GM18507 (cell line): ENCODE measurements around the gene DENND2C.

Source experiments
- DNase-seq: peaks from one replicate; pipeline ENCODE4 v3.0.0; 2011; ENCODE audit warnings: low read depth; ENCODE audit not compliant: insufficient read length; ENCODE audit errors: extremely low spot score
- FAIRE-seq: peaks from 2 replicates; lab custom pipeline; 2011; peaks lifted over from hg19 to GRCh38; lab: Jason Lieb, UNC

Gene DENND2C, protein sequence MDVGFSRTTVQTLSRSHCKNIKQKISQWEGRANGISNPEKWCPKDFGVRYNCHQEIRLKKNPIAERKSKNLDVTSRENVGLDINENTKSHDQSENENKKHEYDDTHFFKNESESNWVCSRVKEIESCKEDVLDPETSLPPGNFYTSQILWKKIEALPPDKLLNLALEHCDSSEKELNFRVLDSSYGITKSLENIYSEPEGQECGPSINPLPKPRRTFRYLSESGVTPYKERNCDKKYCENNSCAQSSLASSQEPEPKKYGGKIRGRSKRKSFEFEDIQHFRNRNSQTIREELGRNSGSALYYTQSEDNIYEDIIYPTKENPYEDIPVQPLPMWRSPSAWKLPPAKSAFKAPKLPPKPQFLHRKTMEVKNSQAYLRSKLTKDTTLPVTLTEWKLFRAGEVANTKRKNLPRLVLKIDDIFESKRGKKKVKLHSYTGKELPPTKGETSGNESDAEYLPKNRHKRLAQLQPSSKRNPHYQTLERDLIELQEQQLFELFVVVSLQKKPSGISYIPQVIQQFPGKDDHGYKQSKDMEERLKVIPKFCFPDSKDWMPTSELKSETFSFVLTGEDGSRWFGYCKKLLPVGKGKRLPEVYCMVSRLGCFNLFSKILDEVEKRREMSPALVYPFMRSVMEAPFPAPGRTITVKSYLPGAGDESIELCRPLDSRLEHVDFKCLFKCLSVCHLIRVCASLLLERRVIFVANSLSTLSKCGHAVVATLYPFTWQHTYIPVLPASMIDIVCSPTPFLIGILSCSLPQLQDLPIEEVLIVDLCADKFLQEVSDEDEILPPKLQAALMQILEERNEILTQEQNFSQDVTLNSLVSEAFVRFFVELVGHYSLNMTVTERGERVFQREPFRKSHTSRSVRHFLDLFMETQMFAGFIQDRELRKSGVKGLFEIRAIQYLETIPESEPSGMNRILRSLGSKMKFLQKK

DNA sequence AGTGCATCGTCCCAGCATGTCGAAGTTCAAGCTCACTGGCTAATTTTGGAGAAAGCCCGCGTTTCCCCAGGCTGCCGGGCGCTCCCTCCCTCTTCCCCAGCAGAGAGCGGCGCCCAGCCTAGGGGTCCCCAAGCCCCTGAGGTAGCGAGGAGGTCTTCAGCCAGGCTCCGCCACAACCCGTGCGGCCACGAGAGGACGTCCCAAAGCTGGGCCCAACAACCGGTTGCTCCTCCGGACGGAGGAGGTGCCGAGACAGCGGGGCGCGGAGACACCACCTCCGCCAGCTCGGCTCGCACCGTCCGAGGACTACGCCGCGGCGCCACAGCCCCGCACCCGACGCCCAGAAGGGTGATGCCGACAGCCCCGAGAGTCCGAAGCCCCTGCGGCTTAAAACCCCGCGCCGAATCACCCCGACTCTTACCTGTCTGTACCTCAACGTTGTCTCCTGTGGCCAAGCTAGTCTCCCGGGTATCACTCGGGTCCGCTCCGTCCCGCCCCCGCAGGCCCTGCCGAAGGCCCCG lies at the start of gene DENND2C:
Gene DENND2C, minus strand, starts transcription at position 488 of the 521 bp plus-strand sequence. CDS start 44,065 bp downstream, outside the sequence.
- DNase-seq (no peak), FAIRE-seq (no peak)

GRCh38 chr1:114719424-114719787 lies 49.6 kb upstream of the DENND2C start:
- FAIRE-seq (no peak), DNase-seq (no peak)

DNA sequence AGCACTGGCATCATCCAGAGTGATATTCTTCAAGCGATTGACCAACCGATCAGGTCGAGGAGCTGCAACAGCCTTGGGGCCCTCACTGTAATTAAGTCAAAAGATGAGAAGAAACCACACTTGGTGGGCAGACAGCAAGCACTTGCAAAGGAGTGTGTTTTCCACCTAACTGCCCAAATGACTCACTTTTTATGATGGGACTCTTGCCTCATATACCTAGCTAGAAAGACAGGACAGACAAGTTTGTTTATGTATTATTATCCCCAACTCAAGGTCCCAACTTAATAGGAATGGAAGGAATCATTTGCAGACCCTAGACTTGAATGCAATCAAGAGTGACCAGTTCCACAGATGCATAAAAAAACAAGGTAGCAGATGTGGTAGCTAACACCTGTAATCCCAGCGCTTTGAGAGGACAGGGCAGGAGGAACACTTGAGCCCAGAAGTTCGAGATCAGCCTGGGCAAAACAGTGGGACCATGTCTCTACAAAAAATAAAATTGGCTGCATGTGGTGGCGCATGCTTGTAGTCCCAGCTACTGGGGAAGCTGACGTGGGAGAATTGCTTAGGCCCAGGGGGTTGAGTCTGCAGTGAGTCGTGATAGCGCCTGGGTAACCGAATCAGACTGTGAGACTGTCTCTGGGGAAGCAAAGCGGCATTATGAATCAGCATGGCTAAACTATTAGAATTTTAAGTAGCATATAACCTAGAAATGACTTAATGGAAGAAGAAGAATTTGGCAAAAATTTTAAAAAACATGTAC lies 49.0 kb upstream of the DENND2C start:
- FAIRE-seq (no peak), DNase-seq (no peak)

- DNase-seq (peak; percentile 84), FAIRE-seq (peak; percentile 80)
Measured at GRCh38 chr1:114716304-114717170, 46.7 kb upstream of the DENND2C start, which contains the start of gene NRAS. NRAS (minus strand) TSS chr1:114716771; CDS start chr1:114716160, 611 bp downstream.

GRCh38 chr1:114715952-114716303 lies 46.1 kb upstream of the DENND2C start:
- no peak for FAIRE-seq
- no peak for DNase-seq

DNA sequence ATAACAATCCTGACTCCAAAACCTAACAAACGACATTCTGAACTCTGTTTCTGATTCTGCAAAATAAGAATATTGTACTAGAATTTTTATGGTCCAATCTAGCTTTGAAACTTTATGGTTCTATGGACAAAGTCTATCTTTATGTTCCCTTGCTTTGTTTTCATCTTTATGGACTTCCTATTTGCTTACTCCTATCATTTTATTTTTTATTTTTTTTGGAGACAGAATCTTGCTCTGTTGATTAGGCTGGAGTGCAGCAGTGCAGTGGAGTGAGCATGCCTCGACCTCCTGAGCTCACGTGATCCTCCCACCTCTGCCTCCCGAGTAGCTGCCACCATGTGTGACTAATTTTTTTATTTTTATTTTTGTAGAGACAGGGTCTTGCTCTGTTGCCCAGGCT lies 43.1 kb upstream of the DENND2C start:
- DNase-seq, result no peak
- FAIRE-seq, result no peak

DNA sequence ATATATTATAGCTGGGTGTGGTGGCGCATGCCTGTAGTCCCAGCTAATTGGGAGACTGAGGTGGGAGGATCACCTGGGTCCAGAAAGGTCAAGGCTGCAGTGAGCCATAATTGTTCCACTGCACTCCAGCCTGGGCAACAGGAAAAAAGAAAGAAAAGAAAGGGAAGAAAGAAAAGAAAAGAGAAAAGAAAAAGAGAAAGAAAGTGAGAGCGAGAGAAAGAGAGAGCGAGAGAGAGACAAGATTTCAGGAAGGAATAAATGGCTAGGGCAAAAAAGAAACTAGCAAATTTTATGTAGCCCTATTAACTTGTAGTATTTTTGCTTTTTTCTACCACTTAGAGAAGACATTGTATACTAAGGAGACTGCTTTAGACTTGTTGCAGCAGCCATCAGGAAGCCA lies 40.5 kb upstream of the DENND2C start:
- FAIRE-seq, result no peak
- DNase-seq, result no peak

- DNase-seq (no peak), FAIRE-seq (no peak)
Measured at GRCh38 chr1:114707604-114708003, 37.8 kb upstream of the DENND2C start.

GRCh38 chr1:114703242-114703641 lies 33.4 kb upstream of the DENND2C start:
- DNase-seq, result no peak
- no peak for FAIRE-seq

DNA sequence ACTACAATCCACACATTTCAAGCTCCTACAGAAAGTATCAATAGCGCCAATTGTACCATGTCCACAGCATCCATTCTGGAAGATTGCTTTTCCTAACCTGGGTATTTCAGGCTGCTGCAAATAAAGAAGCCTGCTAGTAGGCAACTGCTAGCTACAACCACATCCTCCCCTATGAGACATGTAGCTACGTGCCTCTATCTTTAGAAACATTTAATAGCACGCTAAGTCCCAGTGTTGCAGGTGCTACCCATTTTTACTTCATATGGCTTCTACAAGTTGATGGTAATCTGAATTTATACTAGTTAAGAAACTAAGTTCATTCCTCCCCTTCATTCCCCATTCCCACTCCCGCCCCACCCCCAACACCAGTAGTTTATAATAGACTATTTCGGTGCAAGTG lies 32.9 kb upstream of the DENND2C start:
- no peak for DNase-seq
- FAIRE-seq, result no peak

DNA sequence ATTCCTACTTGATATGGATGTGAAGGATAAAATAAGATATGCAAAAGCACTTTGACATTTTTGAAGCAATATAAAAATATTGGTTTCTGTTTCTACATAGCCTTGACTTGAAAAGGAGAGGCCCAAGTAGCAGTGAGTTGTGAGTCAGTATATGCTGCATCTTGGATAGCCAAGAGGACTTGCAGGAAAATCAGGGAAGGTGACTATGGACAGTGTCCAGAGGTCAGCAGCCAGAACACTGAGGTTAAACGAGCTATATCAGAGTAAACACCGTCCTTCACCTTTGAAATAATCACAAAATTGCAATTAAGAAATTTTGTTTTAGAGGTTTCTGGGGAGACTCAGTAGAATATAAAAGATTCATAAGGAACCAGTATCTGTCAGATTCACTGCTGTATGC lies 32.1 kb upstream of the DENND2C start:
- DNase-seq, result no peak
- FAIRE-seq, result no peak

DNA sequence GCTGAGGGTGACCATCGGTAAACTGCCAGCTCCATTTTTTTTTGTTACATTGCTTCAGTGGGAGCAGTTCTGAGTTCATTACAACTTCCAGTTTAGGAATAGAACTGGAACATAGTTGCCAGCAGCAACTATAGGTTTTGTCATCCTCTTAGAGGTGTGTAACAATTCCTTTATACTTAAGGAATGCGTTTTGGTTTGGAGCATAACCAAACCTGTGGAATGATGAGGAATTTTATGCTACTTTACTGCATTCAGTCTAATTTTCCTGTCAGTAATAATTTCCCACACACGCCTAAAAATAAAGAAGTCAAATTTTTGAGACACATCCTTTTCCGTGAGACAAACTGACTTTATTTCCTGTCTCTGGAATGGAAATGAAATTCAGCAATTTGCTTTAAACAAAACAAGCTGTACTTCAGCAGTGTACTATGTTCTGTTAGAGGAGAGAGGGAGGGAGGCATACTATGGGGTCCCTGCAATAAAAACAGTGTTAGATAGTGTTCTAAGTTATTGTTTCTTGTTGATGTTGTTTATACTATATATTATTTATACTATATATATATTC lies 30.3 kb upstream of the DENND2C start:
- FAIRE-seq (no peak), DNase-seq (no peak)

DNA sequence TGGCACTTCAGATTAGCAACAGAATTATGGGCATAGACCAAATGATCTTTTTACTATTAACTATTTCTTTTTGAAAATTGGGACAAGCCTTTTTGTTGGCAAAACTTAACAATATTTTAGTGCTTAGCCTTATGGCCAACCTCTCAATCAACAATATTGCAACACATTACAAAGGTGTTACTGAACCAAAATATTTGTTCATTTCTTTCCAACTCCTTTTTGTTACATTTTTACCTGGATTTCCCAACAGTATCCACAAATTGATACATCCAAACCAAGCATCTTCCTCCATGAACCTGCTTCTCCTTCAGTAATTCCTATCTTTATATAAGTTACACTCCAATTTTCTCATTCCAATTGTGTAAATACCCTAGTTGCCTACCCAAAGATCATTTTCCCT lies 27.0 kb upstream of the DENND2C start:
- FAIRE-seq (no peak), DNase-seq (no peak)

DNA sequence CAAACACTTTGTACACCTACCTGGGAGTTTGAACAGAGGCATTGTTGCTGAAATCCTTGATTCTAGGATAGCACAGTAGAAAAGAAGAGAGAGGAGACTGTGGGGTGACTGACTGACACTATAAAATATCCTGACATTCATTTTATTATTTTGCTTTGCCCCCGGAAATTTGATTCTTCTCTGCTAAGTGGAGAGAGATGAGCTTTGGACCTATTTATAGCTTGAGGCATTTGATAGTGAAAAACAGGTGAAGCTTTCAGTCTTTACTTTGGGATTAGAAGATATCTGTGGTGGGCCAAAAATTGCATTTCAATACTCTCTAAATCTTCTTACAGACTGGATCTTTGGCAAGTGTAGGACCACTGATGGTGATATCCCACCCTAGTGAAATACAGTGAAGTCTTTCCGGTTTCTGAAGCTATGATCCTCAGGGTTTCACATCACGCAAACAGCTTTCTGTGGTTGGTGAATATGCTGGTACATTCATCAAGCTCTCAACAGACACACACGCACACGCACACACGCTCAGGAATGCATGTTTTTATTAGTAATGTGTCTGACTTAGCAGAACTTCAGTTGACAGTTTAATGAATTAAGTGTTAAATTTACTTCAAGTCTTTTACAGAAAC lies 25.7 kb upstream of the DENND2C start, which contains the start of gene AMPD1:
Gene AMPD1, minus strand, starts transcription at position 117 of the 629 bp plus-strand sequence. Its CDS starts 75 bp downstream, at position 42.
- DNase-seq, result no peak
- FAIRE-seq, result no peak

- no peak for FAIRE-seq
- DNase-seq, result no peak
Measured at GRCh38 chr1:114694540-114695310, 24.9 kb upstream of the DENND2C start.

GRCh38 chr1:114692947-114693346 lies 23.1 kb upstream of the DENND2C start:
- no peak for DNase-seq
- FAIRE-seq, result no peak

- no peak for FAIRE-seq
- no peak for DNase-seq
Measured at GRCh38 chr1:114691061-114691460, 21.2 kb upstream of the DENND2C start.
